HG03135 (cell line): Measurements from ENCODE around the gene BEX1.
"Not testable (repeated sequence)": the region's sequence is repeated elsewhere in the genome, so short reads cannot be mapped to it uniquely, and the experiment has no call there.

Experiments
- ATAC-seq: cut with Tn5 transposase; IDR thresholded peaks from one replicate; pipeline ENCODE4 v1.9.1; 2021; ENCODE audit warnings: mild to moderate bottlenecking, moderate library complexity; ENCODE audit not compliant: unreplicated experiment

Gene BEX1

GRCh38 chrX:103063918-103064434, at the start of gene BEX1:
BEX1 (minus strand) TSS chrX:103064171; CDS start chrX:103063274, 897 bp downstream.
- no peak for ATAC-seq

- ATAC-seq, result not testable (repeated sequence)
These were observed 45.5 kb upstream of the BEX1 start for GRCh38 chrX:103109497-103109896.

- no peak for ATAC-seq
These were observed 43.9 kb upstream of the BEX1 start for GRCh38 chrX:103107836-103108235.

- not testable (repeated sequence) for ATAC-seq
These were observed 43.3 kb upstream of the BEX1 start for GRCh38 chrX:103107227-103107737.

GRCh38 chrX:103104370-103104769, 40.4 kb upstream of the BEX1 start:
- not testable (repeated sequence) for ATAC-seq

- not testable (repeated sequence) for ATAC-seq
These were observed 39.9 kb upstream of the BEX1 start for GRCh38 chrX:103103866-103104265.

GRCh38 chrX:103101299-103102042, 37.5 kb upstream of the BEX1 start:
- ATAC-seq, result no peak

GRCh38 chrX:103100484-103100883, 36.5 kb upstream of the BEX1 start:
- ATAC-seq, result no peak

- no peak for ATAC-seq
These were observed 35.7 kb upstream of the BEX1 start for GRCh38 chrX:103099691-103100090.

GRCh38 chrX:103098488-103098887, 34.5 kb upstream of the BEX1 start:
- no peak for ATAC-seq

- no peak for ATAC-seq
These were observed 29.0 kb upstream of the BEX1 start, which contains the start of gene NXF3 for GRCh38 chrX:103092942-103093341. NXF3 (minus strand) TSS chrX:103093143; CDS start chrX:103093023, 120 bp downstream.

- no peak for ATAC-seq
These were observed 17.1 kb upstream of the BEX1 start for GRCh38 chrX:103081051-103081450.

- no peak for ATAC-seq
These were observed 9.5 kb upstream of the BEX1 start for GRCh38 chrX:103073467-103073866.

- ATAC-seq, result no peak
These were observed 2.6 kb upstream of the BEX1 start for GRCh38 chrX:103066606-103067005.

GRCh38 chrX:103063191-103063845, 653 bp downstream of the BEX1 start:
- ATAC-seq, result no peak

GRCh38 chrX:103061486-103061885, 2.5 kb downstream of the BEX1 start:
- ATAC-seq, result no peak

GRCh38 chrX:103056902-103057301, 7.1 kb downstream of the BEX1 start:
- no peak for ATAC-seq

GRCh38 chrX:103052625-103053024, 11.3 kb downstream of the BEX1 start:
- ATAC-seq, result no peak

- no peak for ATAC-seq
These were observed 12.6 kb downstream of the BEX1 start for GRCh38 chrX:103051260-103051789.

GRCh38 chrX:103033371-103033770, 30.6 kb downstream of the BEX1 start:
- ATAC-seq, result not testable (repeated sequence)

GRCh38 chrX:103017542-103017941, 46.4 kb downstream of the BEX1 start:
- no peak for ATAC-seq

- no peak for ATAC-seq
These were observed 51.0 kb downstream of the BEX1 start for GRCh38 chrX:103012945-103013344.
